Stomach (tissue), 9 donors: ENCODE results near the gene CHCHD3. TPM values are rescaled to one million over a fixed set of nuclear protein-coding genes. Genes with fewer than 3 reads are reported as not detected.

Experiments used
- DNase-seq, 2 donors: peaks; one replicate each; pipeline versions ENCODE4 v3.0.0 to v3.0.0-alpha.2; 2013 to 2019
- H3K27ac ChIP-seq, 5 donors: fragments of 200-600 bp in 4 of 5; sonication (generic) in 4 of 5; one replicate each; pipeline ENCODE4 v1.5.1; 2013 to 2019; ENCODE audit warnings: mild to moderate bottlenecking in 1 of 5, moderate library complexity in 1 of 5
- H3K27me3 ChIP-seq, 3 donors: fragments of 200-600 bp; sonication (generic); one replicate each; pipeline ENCODE4 v1.5.1; 2017 to 2019; ENCODE audit warnings: mixed run types in 1 of 3
- H3K36me3 ChIP-seq, 4 donors: fragments of 200-600 bp; sonication (generic); 1 replicate in 3 of 4; 2 replicates in 1 of 4; pipeline ENCODE4 v1.5.1; 2016 to 2019
- H3K4me1 ChIP-seq, 4 donors: fragments of 200-600 bp; sonication (generic); one replicate each; pipeline ENCODE4 v1.5.1; 2016 to 2019
- H3K4me3 ChIP-seq, 4 donors: fragments of 200-600 bp; sonication (generic) in 3 of 4; one replicate each; pipeline ENCODE4 v1.5.1; 2016 to 2019; ENCODE audit warnings: mild to moderate bottlenecking in 1 of 4
- H3K9me3 ChIP-seq, 4 donors: fragments of 200-600 bp; sonication (generic); one replicate each; pipeline ENCODE4 v1.5.1; 2016 to 2019
- CTCF ChIP-seq, 7 experiments: fragments of 450-650 bp in 4 of 7; fragments of 200-600 bp in 3 of 7; sonication (generic) in 3 of 7; IDR thresholded peaks; one replicate each; pipeline ENCODE4 v1.5.1; 2016 to 2019; ENCODE audit warnings: antibody characterized with exemption in 7 of 7, control low read depth in 2 of 7, mild to moderate bottlenecking in 1 of 7
- EP300 ChIP-seq: sonication (generic); formaldehyde crosslinking; IDR thresholded peaks from one replicate; pipeline ENCODE4 v1.6.1; 2017; ENCODE audit warnings: antibody characterized with exemption
- POLR2A ChIP-seq, 4 donors: fragments of 450-650 bp; IDR thresholded peaks; one replicate each; pipeline ENCODE4 v1.6.1; 2016; ENCODE audit warnings: antibody characterized with exemption in 4 of 4, control low read depth in 2 of 4, mild to moderate bottlenecking in 1 of 4, moderate library complexity in 1 of 4
- POLR2AphosphoS5 ChIP-seq, 3 donors: sonication (generic); formaldehyde crosslinking; IDR thresholded peaks; one replicate each; pipeline ENCODE4 v1.6.1; 2016; ENCODE audit warnings: antibody characterized with exemption in 3 of 3
- WGBS, 5 donors: extraction: QIAGEN DNeasy Blood & Tissue Kit in 3 of 5; methylation state at CpG; one replicate each; pipeline versions ENCODE4 v1.1.5 to v1.1.7; 2013 to 2018; 5-methylcytosine and 5-hydroxymethylcytosine counted together
- intact Hi-C: fragments of 100-400 bp; cut with DNase I; formaldehyde crosslinking; loops from one replicate; pipeline ENCODE4 v1.15.1; 2023; ENCODE audit warnings: low total_unique reads
- polyA plus RNA-seq, 3 donors: library from polyadenylated mRNA; stranded (reverse); fragments of 200-250 nt; gene quantifications; one replicate each; pipeline ENCODE4 v1.2.3, GENCODE V29; 2013
- total RNA-seq, 5 donors: library from RNA; depleted of rRNA; stranded (reverse); fragments of >200 nt; gene quantifications; one replicate each; pipeline versions ENCODE4 v1.1.0 to v1.2.3, GENCODE V29; 2014 to 2016
- donor health status: healthy with polysubstance abuse.
- donor health status: Bipolar disorder and iron deficiency.
- donor health status: healthy.

Gene CHCHD3
- total and polyA plus RNA-seq, 8 donors, result 5.8 to 90.9 (median 39.9) TPM

DNA sequence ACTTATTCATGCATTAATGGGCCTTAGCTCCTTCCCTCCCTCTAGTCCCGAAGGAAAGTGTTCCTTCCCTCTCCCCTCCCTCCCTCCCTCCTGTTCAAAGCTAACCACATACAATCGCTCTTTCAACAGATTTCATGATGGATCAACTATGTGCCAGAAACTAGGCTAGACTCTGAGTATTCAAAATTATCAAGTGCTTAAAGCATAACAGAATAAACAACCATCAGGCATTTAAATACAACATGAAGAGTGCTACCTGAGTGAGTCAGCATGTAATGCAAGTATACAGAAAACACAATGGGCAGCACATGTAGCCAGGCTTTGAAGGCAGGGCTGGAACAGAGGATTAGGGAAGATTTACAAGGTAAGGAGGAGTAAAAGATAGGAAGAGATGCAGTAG, 11.3 kb downstream of the CHCHD3 start:
- 25 to 49% (median 36%) methylated on average over 2 of the region's 2 CpGs for WGBS, 5 donors
- H3K4me1 ChIP-seq, result peaks cover 0 to 14% (median 3%) of the 10 kb centered on the region in 4 donors
- H3K27me3 ChIP-seq, result no peaks in the 10 kb centered on the region
- H3K27ac ChIP-seq, result no peak overlapping the region
- TF ChIP-seq EP300 (no peak), CTCF (IDR thresholded peaks at IDR 0.05) (no peak), POLR2AphosphoS5 (IDR thresholded peaks at IDR 0.05) (no peak), POLR2A (IDR thresholded peaks at IDR 0.05) (no peak)
- no peak for DNase-seq
- no peak overlapping the region for H3K4me3 ChIP-seq
- peaks cover 0 to 42% (median 35%) of the 10 kb centered on the region in 4 donors for H3K36me3 ChIP-seq
- intact Hi-C loops, result no loop called here
- H3K9me3 ChIP-seq, result no peaks in the 10 kb centered on the region

GRCh38 chr7:133065301-133065700, 16.6 kb downstream of the CHCHD3 start:
- 91 to 97% (median 94%) methylated on average over 1 of the region's 1 CpG for WGBS, 5 donors
- peaks cover 0 to 35% (median 33%) of the 10 kb centered on the region in 4 donors for H3K36me3 ChIP-seq
- no peak overlapping the region for H3K4me3 ChIP-seq
- intact Hi-C loops, result no loop called here
- DNase-seq, result no peak
- H3K27me3 ChIP-seq, result no peaks in the 10 kb centered on the region
- no peaks in the 10 kb centered on the region for H3K9me3 ChIP-seq
- peaks cover 0 to 18% (median 3%) of the 10 kb centered on the region in 4 donors for H3K4me1 ChIP-seq
- TF ChIP-seq POLR2AphosphoS5 (IDR thresholded peaks at IDR 0.05), result no peak
- no peak for TF ChIP-seq POLR2A (IDR thresholded peaks at IDR 0.05)
- no peak for TF ChIP-seq EP300
- no peak for TF ChIP-seq CTCF (IDR thresholded peaks at IDR 0.05)
- no peak overlapping the region for H3K27ac ChIP-seq

- WGBS, 5 donors, result 80 to 86% (median 83%) methylated on average over 4 of the region's 4 CpGs
- Histone ChIP-seq H3K27me3 (no peaks in the 10 kb centered on the region), H3K4me3 (no peak overlapping the region), H3K4me1 (peaks cover 0 to 22% (median 6%) of the 10 kb centered on the region in 4 donors), H3K36me3 (peaks cover 0 to 33% (median 29%) of the 10 kb centered on the region in 4 donors), H3K27ac (peak overlapping the region in 1 of 5 donors; percentile 18), H3K9me3 (no peaks in the 10 kb centered on the region)
- no peak for DNase-seq
- TF ChIP-seq POLR2A (IDR thresholded peaks at IDR 0.05), result no peak
- TF ChIP-seq POLR2AphosphoS5 (IDR thresholded peaks at IDR 0.05), result no peak
- TF ChIP-seq EP300, result no peak
- no peak for TF ChIP-seq CTCF (IDR thresholded peaks at IDR 0.05)
- intact Hi-C loops, result no loop called here
Measured at GRCh38 chr7:133064082-133064820, 17.6 kb downstream of the CHCHD3 start.

DNA sequence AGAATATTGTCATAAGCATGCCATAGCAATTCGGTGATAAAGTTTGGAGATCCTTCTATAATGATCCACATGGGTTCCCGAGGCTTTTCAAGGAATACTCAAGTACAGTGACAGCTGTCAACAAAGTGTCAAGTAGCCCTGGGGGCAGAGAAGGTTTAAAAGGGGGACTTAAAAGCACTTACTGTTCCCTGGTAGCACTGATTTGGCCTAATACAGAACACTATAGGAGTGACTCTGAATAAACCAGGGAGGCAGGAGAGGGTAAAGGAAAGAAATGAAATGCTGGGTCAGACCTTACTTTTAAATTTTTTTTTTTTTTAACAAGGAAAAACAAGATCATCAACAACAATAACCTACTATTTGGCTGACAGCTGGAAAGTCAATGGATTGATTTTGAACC, 20.1 kb downstream of the CHCHD3 start:
- Histone ChIP-seq H3K4me1 (peaks cover 0 to 27% (median 6%) of the 10 kb centered on the region in 4 donors), H3K4me3 (no peak overlapping the region), H3K27me3 (no peaks in the 10 kb centered on the region), H3K27ac (no peak overlapping the region), H3K9me3 (no peaks in the 10 kb centered on the region), H3K36me3 (peaks cover 0 to 8% (median 5%) of the 10 kb centered on the region in 4 donors)
- intact Hi-C loops, result no loop called here
- WGBS, 5 donors, result 74 to 88% (median 86%) methylated on average over 2 of the region's 2 CpGs
- no peak for DNase-seq
- no peak for TF ChIP-seq POLR2AphosphoS5 (IDR thresholded peaks at IDR 0.05)
- TF ChIP-seq POLR2A (IDR thresholded peaks at IDR 0.05), result no peak
- no peak for TF ChIP-seq EP300
- TF ChIP-seq CTCF (IDR thresholded peaks at IDR 0.05), result no peak
